Upper lobe of left lung (tissue), 6 donors: Measurements from ENCODE around the gene RBM15B. TPM values are rescaled to one million over a fixed set of nuclear protein-coding genes. Genes with fewer than 3 reads are reported as not detected.
A peak's percentile ranks its signal among the peaks of the same experiment; 100 is the strongest.

Source experiments
- ATAC-seq, 2 donors: fragments of 200-7000 bp; cut with Tn5 transposase; one replicate each; pipeline ENCODE4 v1.9.1; 2022; ENCODE audit warnings: mild to moderate bottlenecking in 2 of 2, moderate library complexity in 2 of 2; ENCODE audit not compliant: low FRiP score in 2 of 2
- DNase-seq, 2 donors: peaks; one replicate each; pipeline ENCODE4 v3.0.0-alpha.2; 2019 to 2020
- H3K27ac ChIP-seq, 4 donors: fragments of 200-600 bp; sonication (generic); one replicate each; pipeline ENCODE4 v1.5.1; 2016 to 2019
- H3K27me3 ChIP-seq, 4 donors: fragments of 200-600 bp; sonication (generic); one replicate each; pipeline ENCODE4 v1.5.1; 2017 to 2019
- H3K36me3 ChIP-seq, 4 donors: fragments of 200-600 bp; sonication (generic); one replicate each; pipeline ENCODE4 v1.5.1; 2016 to 2019
- H3K4me1 ChIP-seq, 4 donors: fragments of 200-600 bp; sonication (generic); one replicate each; pipeline ENCODE4 v1.5.1; 2018 to 2019
- H3K4me3 ChIP-seq, 4 donors: fragments of 200-600 bp; sonication (generic); one replicate each; pipeline ENCODE4 v1.5.1; 2017 to 2019; ENCODE audit warnings: mild to moderate bottlenecking in 2 of 4, moderate library complexity in 1 of 4
- H3K9me3 ChIP-seq, 4 donors: fragments of 200-600 bp; sonication (generic); one replicate each; pipeline ENCODE4 v1.5.1; 2018 to 2019
- EP300 ChIP-seq, 4 donors: sonication (generic); formaldehyde crosslinking; IDR thresholded peaks; one replicate each; pipeline ENCODE4 v1.5.1; 2017; ENCODE audit warnings: antibody characterized with exemption in 4 of 4, control low read depth in 2 of 4
- POLR2A ChIP-seq, 4 donors: fragments of 450-650 bp; IDR thresholded peaks; one replicate each; pipeline ENCODE4 v1.5.1; 2016 to 2017; ENCODE audit warnings: antibody characterized with exemption in 4 of 4, mild to moderate bottlenecking in 2 of 4
- POLR2AphosphoS5 ChIP-seq, 2 donors: sonication (generic); formaldehyde crosslinking; IDR thresholded peaks; one replicate each; pipeline ENCODE4 v1.5.1; 2017; ENCODE audit warnings: antibody characterized with exemption in 2 of 2
- WGBS, 2 donors: methylation state at CpG; one replicate each; pipeline ENCODE4 v1.1.5; 2017 to 2018; 5-methylcytosine and 5-hydroxymethylcytosine counted together
- total RNA-seq, 6 donors: library from RNA; depleted of rRNA in 4 of 6; stranded (reverse); fragments of >200 nt in 4 of 6; gene quantifications; one replicate each; pipeline versions ENCODE4 v1.1.0 to v1.2.1, GENCODE V29; 2016 to 2021
- TF ChIP-seq, protein P1 (sequence below), 6 experiments: fragments of 450-650 bp in 4 of 6; fragments of 200-600 bp in 2 of 6; sonication (generic) in 2 of 6; IDR thresholded peaks; one replicate each; pipeline ENCODE4 v1.5.1; 2016 to 2019; ENCODE audit warnings: antibody characterized with exemption in 6 of 6
- donor health status: DM: no; HTN: no; CAD: no; lungs with moderate emphysema.
- donor health status: DM: no; HTN: yes; CAD: no; lungs with severe emphysema.

RBM15B gene
- total RNA-seq, 6 donors from 2014 or later = 22.0 to 39.8 (median 27.2) TPM

DNA sequence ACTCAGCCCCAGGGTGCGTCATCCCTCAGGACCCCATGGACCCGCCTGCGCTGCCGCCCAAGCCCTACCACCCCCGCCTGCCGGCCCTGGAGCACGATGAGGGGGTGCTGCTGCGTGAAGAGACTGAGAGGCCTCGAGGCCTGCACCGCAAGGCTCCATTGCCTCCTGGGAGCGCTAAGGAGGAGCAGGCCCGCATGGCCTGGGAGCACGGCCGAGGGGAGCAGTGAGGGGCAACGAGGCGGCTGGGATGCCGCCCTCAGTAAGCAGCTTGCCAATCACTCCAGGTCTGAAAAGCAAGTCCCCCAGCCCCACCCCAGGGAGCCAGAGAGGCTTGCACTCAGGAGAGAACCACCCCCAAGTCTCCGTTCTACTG is 9.8 kb upstream of the RBM15B start:
- Histone ChIP-seq H3K27me3 (no peaks in the 10 kb centered on the region), H3K27ac (no peak overlapping the region), H3K4me1 (peaks cover 11 to 23% (median 17%) of the 10 kb centered on the region in 4 donors), H3K9me3 (no peaks in the 10 kb centered on the region), H3K36me3 (peaks cover 0 to under 1% (median 0%) of the 10 kb centered on the region in 4 donors), H3K4me3 (no peak overlapping the region)
- 91 to 93% methylated on average over 13 to 15 of the region's 18 CpGs for WGBS, 2 donors
- DNase-seq (peak in 1 of 2 donors; percentile 80), ATAC-seq (no peak)
- no peak for TF ChIP-seq EP300 (IDR thresholded peaks at IDR 0.05)
- TF ChIP-seq POLR2AphosphoS5 (IDR thresholded peaks at IDR 0.05) = no peak
- no peak for TF ChIP-seq POLR2A (IDR thresholded peaks at IDR 0.05)
- TF ChIP-seq, protein P1, sequence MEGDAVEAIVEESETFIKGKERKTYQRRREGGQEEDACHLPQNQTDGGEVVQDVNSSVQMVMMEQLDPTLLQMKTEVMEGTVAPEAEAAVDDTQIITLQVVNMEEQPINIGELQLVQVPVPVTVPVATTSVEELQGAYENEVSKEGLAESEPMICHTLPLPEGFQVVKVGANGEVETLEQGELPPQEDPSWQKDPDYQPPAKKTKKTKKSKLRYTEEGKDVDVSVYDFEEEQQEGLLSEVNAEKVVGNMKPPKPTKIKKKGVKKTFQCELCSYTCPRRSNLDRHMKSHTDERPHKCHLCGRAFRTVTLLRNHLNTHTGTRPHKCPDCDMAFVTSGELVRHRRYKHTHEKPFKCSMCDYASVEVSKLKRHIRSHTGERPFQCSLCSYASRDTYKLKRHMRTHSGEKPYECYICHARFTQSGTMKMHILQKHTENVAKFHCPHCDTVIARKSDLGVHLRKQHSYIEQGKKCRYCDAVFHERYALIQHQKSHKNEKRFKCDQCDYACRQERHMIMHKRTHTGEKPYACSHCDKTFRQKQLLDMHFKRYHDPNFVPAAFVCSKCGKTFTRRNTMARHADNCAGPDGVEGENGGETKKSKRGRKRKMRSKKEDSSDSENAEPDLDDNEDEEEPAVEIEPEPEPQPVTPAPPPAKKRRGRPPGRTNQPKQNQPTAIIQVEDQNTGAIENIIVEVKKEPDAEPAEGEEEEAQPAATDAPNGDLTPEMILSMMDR (IDR thresholded peaks at IDR 0.05) = no peak

DNA sequence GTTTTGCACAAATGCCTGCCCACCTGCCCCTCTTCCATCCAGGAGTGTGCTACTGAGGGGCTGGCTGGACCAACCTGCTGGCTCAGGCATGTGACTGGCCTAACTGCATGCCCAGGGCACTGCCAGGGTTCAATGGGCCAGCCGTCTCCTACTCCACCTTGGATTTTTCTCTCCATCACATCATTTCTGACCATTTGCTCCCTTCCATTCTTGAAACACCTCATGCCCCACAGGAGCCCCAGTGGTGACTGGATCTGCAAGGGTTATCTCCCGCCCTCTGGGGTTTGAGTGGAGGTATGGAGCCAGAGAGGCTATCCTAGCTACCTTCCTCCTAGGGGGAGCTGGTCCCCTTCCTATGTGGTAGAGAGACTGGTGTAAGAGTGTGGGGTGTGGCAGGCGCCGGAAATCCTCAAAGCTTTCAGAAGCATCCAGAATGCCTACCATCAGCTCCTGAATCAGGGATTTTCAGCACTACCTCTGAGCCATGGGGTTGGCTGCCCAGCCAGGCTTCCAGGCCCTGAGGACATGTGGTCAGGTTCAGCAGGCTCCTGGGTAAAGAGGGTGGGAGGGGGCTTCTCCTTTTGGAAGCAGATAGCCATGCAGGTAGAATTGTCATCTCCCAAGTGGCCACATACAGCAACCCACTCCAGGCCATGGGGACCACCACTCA is 8.9 kb upstream of the RBM15B start:
- no peak for DNase-seq

DNA sequence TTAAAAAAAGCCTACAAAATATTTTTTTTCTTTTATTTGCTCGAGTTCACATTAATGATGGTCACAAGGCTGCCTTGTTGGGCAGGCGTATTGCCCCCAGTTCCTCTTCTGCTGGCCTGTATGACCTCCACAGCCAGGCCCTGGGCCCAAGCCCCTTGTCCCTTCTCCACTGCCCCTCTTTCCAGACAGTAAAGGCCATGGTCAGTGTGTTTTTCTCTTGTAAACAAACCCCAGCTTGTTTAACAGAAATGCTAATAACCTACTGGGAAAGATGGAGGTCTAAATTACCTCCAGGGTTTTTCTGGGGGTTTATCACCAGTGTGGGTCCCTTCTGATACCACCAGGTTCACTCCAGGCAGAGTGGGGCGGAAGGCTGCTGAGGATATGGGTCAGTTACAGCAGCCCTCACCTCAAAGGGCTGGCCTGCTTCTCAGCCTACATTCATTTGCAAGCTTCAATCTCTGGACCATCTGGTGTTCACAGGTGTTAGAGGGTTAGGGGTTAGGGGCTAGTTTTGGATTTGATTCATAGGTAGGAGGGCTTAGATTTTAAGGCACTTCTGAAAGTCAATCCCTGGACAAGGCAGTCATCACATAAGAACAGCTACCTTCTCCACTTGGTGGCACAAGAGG is 8.0 kb upstream of the RBM15B start:
- WGBS, 2 donors = 93% methylated on average over 3 of the region's 3 CpGs
- H3K4me3 ChIP-seq = no peak overlapping the region

More for the DNA sequence above, 8.9 kb upstream of the RBM15B start:
- Histone ChIP-seq H3K27ac (no peak overlapping the region), H3K36me3 (peaks cover 0 to 6% (median 0%) of the 10 kb centered on the region in 4 donors), H3K4me3 (no peak overlapping the region), H3K9me3 (no peaks in the 10 kb centered on the region), H3K27me3 (no peaks in the 10 kb centered on the region), H3K4me1 (peaks cover 20 to 32% (median 26%) of the 10 kb centered on the region in 4 donors)
- WGBS, 2 donors = 81 to 92% methylated on average over 4 of the region's 4 CpGs
- no peak for TF ChIP-seq POLR2A (IDR thresholded peaks at IDR 0.05)
- TF ChIP-seq, protein P1 (IDR thresholded peaks at IDR 0.05) = no peak
- TF ChIP-seq POLR2AphosphoS5 (IDR thresholded peaks at IDR 0.05) = no peak
- no peak for TF ChIP-seq EP300 (IDR thresholded peaks at IDR 0.05)
- ATAC-seq = no peak

DNA sequence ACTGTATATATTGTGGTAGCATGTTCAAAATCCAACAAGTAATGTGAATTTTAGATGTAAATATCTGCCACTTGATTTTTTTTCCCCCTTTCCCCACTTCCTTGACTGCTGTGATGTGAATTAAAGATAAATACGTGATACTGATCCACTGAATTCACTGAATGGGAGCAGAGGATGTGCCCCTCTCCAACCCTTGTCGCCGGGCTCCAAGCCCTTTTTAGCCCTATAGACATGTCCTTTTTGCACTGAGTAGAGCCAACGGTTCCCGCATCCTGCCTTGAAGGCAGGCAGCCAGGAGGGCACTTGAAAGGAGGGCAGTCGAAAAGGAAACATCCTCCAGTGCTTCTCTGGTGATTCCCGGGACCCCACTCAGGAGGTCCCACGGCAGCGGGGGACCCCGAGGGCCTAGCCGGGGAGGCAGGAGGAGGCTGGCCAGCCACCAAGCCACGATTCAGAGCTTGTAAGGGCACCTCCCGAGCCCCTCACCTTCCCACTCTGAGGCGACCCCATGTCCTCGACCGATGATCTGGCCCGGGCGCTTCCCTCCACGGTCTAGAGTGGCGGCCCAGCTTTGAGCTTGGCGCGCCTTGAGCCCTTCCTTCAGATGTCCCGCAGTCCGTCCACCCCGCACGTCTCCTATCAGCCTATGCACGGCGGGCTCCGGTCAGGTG is 6.9 kb upstream of the RBM15B start:
- H3K27me3 ChIP-seq = no peaks in the 10 kb centered on the region
- 0 to 2% methylated on average over 18 to 22 of the region's 29 CpGs for WGBS, 2 donors
- ATAC-seq = peak; percentile 51 to 60
- H3K4me1 ChIP-seq = peaks cover 34 to 51% (median 40%) of the 10 kb centered on the region in 4 donors
- peak; percentile 47 to 83 for DNase-seq
- H3K9me3 ChIP-seq = no peaks in the 10 kb centered on the region
- H3K36me3 ChIP-seq = peaks cover 0 to 25% (median 4%) of the 10 kb centered on the region in 4 donors
- peak overlapping the region; percentile 63 to 97 (median 88) for H3K4me3 ChIP-seq
- peak overlapping the region; percentile 91 to 96 (median 94) for H3K27ac ChIP-seq
- no peak for TF ChIP-seq POLR2A (IDR thresholded peaks at IDR 0.05)

More for the DNA sequence above, 8.0 kb upstream of the RBM15B start:
- TF ChIP-seq POLR2A (IDR thresholded peaks at IDR 0.05) (no peak), POLR2AphosphoS5 (IDR thresholded peaks at IDR 0.05) (no peak), EP300 (IDR thresholded peaks at IDR 0.05) (no peak)
- TF ChIP-seq, protein P1 (IDR thresholded peaks at IDR 0.05) = no peak
- no peak overlapping the region for H3K27ac ChIP-seq
- ATAC-seq (no peak), DNase-seq (no peak)
- peaks cover 28 to 40% (median 33%) of the 10 kb centered on the region in 4 donors for H3K4me1 ChIP-seq
- no peaks in the 10 kb centered on the region for H3K27me3 ChIP-seq
- peaks cover 0 to 14% (median 0%) of the 10 kb centered on the region in 4 donors for H3K36me3 ChIP-seq
- H3K9me3 ChIP-seq = no peaks in the 10 kb centered on the region
